IPS DF 6.9 (cell line): ENCODE data around the gene RHO.

Experiments
- DNase-seq: peaks from one replicate; pipeline ENCODE4 v3.0.0-alpha.2; 2013; ENCODE audit warnings: low read depth, low spot score
- H3K27ac ChIP-seq: one replicate; pipeline ENCODE4 v1.5.1; 2013; ENCODE audit warnings: low read length, control low read depth
- H3K27me3 ChIP-seq: 2 replicates; pipeline ENCODE4 v1.6.1; 2013; ENCODE audit warnings: mild to moderate bottlenecking, low read length; ENCODE audit not compliant: control insufficient read depth, insufficient read depth
- H3K36me3 ChIP-seq: 2 replicates; pipeline ENCODE4 v1.6.1; 2013; ENCODE audit warnings: low read length; ENCODE audit not compliant: control insufficient read depth, insufficient read depth
- H3K4me1 ChIP-seq: 2 replicates; pipeline ENCODE4 v1.6.1; 2013; ENCODE audit warnings: low read length; ENCODE audit not compliant: control insufficient read depth, insufficient read depth
- H3K4me3 ChIP-seq: 2 replicates; pipeline ENCODE4 v1.5.1; 2013; ENCODE audit warnings: mild to moderate bottlenecking, low read length
- H3K9me3 ChIP-seq: 2 replicates; pipeline ENCODE4 v1.6.1; 2013; ENCODE audit warnings: low read length, inconsistent platforms; ENCODE audit not compliant: control insufficient read depth, insufficient read depth
- WGBS: extraction: QIAGEN DNeasy Blood & Tissue Kit; methylation state at CpG from one replicate; pipeline ENCODE4 v1.1.7; 2013; ENCODE audit warnings: mixed read lengths, missing lambda C conversion rate; ENCODE audit not compliant: insufficient read length, insufficient coverage; 5-methylcytosine and 5-hydroxymethylcytosine counted together

RHO gene

GRCh38 chr3:129519896-129520715, 8.3 kb upstream of the RHO start:
- Histone ChIP-seq H3K27ac (no peak overlapping the region), H3K4me3 (no peak overlapping the region), H3K27me3 (no peaks in the 10 kb centered on the region), H3K9me3 (no peaks in the 10 kb centered on the region), H3K36me3 (peaks cover 2% of the 10 kb centered on the region; the same call in 1 of the 2 replicates), H3K4me1 (no peaks in the 10 kb centered on the region; the same call in 1 of the 2 replicates)
- DNase-seq = no peak
- no CpG with 5 or more reads among the region's 15 CpGs for WGBS

GRCh38 chr3:129520960-129521359, 7.5 kb upstream of the RHO start:
- Histone ChIP-seq H3K4me3 (no peak overlapping the region), H3K27me3 (no peaks in the 10 kb centered on the region), H3K36me3 (peaks cover under 1% of the 10 kb centered on the region; the same call in 1 of the 2 replicates), H3K4me1 (no peaks in the 10 kb centered on the region; the same call in 1 of the 2 replicates), H3K27ac (no peak overlapping the region), H3K9me3 (no peaks in the 10 kb centered on the region)
- no peak for DNase-seq
- WGBS = no CpG with 5 or more reads among the region's 4 CpGs

- Histone ChIP-seq H3K27me3 (no peaks in the 10 kb centered on the region), H3K4me3 (no peak overlapping the region), H3K36me3 (no peaks in the 10 kb centered on the region), H3K27ac (no peak overlapping the region), H3K9me3 (no peaks in the 10 kb centered on the region), H3K4me1 (peaks cover 1% of the 10 kb centered on the region; the same call in 1 of the 2 replicates)
- WGBS = no CpG with 5 or more reads among the region's 8 CpGs
- DNase-seq = no peak
These were observed 6.8 kb upstream of the RHO start for GRCh38 chr3:129521611-129522010.

- Histone ChIP-seq H3K36me3 (no peaks in the 10 kb centered on the region), H3K27me3 (no peaks in the 10 kb centered on the region), H3K27ac (no peak overlapping the region), H3K4me1 (peaks cover 1% of the 10 kb centered on the region; the same call in 1 of the 2 replicates), H3K9me3 (no peaks in the 10 kb centered on the region), H3K4me3 (no peak overlapping the region)
- WGBS = no CpG with 5 or more reads among the region's 5 CpGs
- no peak for DNase-seq
These were observed 5.5 kb upstream of the RHO start for GRCh38 chr3:129522953-129523352.

- H3K4me3 ChIP-seq = no peak overlapping the region
- H3K27me3 ChIP-seq = no peaks in the 10 kb centered on the region
- H3K36me3 ChIP-seq = no peaks in the 10 kb centered on the region
- no peaks in the 10 kb centered on the region for H3K9me3 ChIP-seq
- DNase-seq = no peak
- no CpG with 5 or more reads among the region's 4 CpGs for WGBS
- H3K27ac ChIP-seq = no peak overlapping the region
- H3K4me1 ChIP-seq = peaks cover 1% of the 10 kb centered on the region; the same call in 1 of the 2 replicates
These were observed 4.4 kb upstream of the RHO start for GRCh38 chr3:129524081-129524480.

GRCh38 chr3:129525341-129525968, 3.0 kb upstream of the RHO start:
- no peak overlapping the region for H3K27ac ChIP-seq
- H3K9me3 ChIP-seq = no peaks in the 10 kb centered on the region
- no peak overlapping the region for H3K4me3 ChIP-seq
- no peaks in the 10 kb centered on the region for H3K36me3 ChIP-seq
- no peak for DNase-seq
- no peaks in the 10 kb centered on the region for H3K27me3 ChIP-seq
- WGBS = no CpG with 5 or more reads among the region's 8 CpGs
- H3K4me1 ChIP-seq = peaks cover 1% of the 10 kb centered on the region

- DNase-seq = no peak
- H3K4me3 ChIP-seq = no peak overlapping the region
- no peaks in the 10 kb centered on the region for H3K27me3 ChIP-seq
- WGBS = no CpG with 5 or more reads among the region's 12 CpGs
- no peaks in the 10 kb centered on the region for H3K36me3 ChIP-seq
- no peaks in the 10 kb centered on the region for H3K9me3 ChIP-seq
- no peak overlapping the region for H3K27ac ChIP-seq
- H3K4me1 ChIP-seq = peaks cover 5% of the 10 kb centered on the region
These were observed 2.1 kb upstream of the RHO start for GRCh38 chr3:129526121-129526900.

- no peak overlapping the region for H3K4me3 ChIP-seq
- WGBS = no CpG with 5 or more reads among the region's 11 CpGs
These were observed 1.2 kb upstream of the RHO start for GRCh38 chr3:129527262-129527661.

GRCh38 chr3:129529436-129530210, 1.2 kb downstream of the RHO start:
- Histone ChIP-seq H3K36me3 (no peaks in the 10 kb centered on the region), H3K4me1 (peaks cover 5% of the 10 kb centered on the region), H3K4me3 (no peak overlapping the region), H3K27ac (no peak overlapping the region), H3K27me3 (no peaks in the 10 kb centered on the region), H3K9me3 (no peaks in the 10 kb centered on the region)
- no peak for DNase-seq
- no CpG with 5 or more reads among the region's 12 CpGs for WGBS

More at GRCh38 chr3:129527262-129527661, 1.2 kb upstream of the RHO start:
- no peak for DNase-seq
- H3K36me3 ChIP-seq = no peaks in the 10 kb centered on the region
- H3K9me3 ChIP-seq = no peaks in the 10 kb centered on the region
- H3K4me1 ChIP-seq = peaks cover 5% of the 10 kb centered on the region
- no peaks in the 10 kb centered on the region for H3K27me3 ChIP-seq
- no peak overlapping the region for H3K27ac ChIP-seq
